Activated CD4-positive, CD25-positive, alpha-beta regulatory T cell (primary cell): Measurements from ENCODE around the gene LRRC39.

Experiments used
- DNase-seq, 4 experiments: peaks; one replicate each; lab custom pipeline; 2025; lab: John Stamatoyannopoulos, UW

Gene LRRC39

GRCh38 chr1:100146958-100147357, 31.1 kb downstream of the LRRC39 start:
- no peak for DNase-seq

GRCh38 chr1:100145116-100145515, 32.9 kb downstream of the LRRC39 start:
- no peak for DNase-seq

GRCh38 chr1:100142343-100142742, 35.7 kb downstream of the LRRC39 start:
- no peak for DNase-seq

- no peak for DNase-seq
Measured at GRCh38 chr1:100141192-100141591, 36.9 kb downstream of the LRRC39 start.

GRCh38 chr1:100137602-100138001, 40.5 kb downstream of the LRRC39 start:
- no peak for DNase-seq

GRCh38 chr1:100134872-100135271, 43.2 kb downstream of the LRRC39 start:
- DNase-seq = no peak

GRCh38 chr1:100132566-100133477, 45.2 kb downstream of the LRRC39 start, which contains the start of the genes SASS6 and TRMT13:
SASS6 (minus strand) TSS chr1:100132930; CDS start chr1:100132814, 116 bp downstream.
TRMT13 (plus strand) TSS chr1:100133163; CDS start chr1:100133169, 6 bp downstream.
- peak; percentile 77 to 87 (median 85) for DNase-seq

- DNase-seq = no peak
Measured at GRCh38 chr1:100131623-100132022, 46.4 kb downstream of the LRRC39 start.

GRCh38 chr1:100130552-100131077, 47.4 kb downstream of the LRRC39 start:
- no peak for DNase-seq

- DNase-seq = no peak
Measured at GRCh38 chr1:100127226-100127625, 50.8 kb downstream of the LRRC39 start.

- DNase-seq = no peak
Measured at GRCh38 chr1:100122177-100122576, 55.9 kb downstream of the LRRC39 start.

GRCh38 chr1:100115524-100115923, 62.5 kb downstream of the LRRC39 start:
- DNase-seq = no peak

- DNase-seq = no peak
Measured at GRCh38 chr1:100109554-100110066, 68.4 kb downstream of the LRRC39 start.

GRCh38 chr1:100107696-100108095, 70.4 kb downstream of the LRRC39 start:
- no peak for DNase-seq

- DNase-seq = no peak
Measured at GRCh38 chr1:100101564-100101963, 76.5 kb downstream of the LRRC39 start.

GRCh38 chr1:100100202-100100601, 77.9 kb downstream of the LRRC39 start:
- no peak for DNase-seq
